Measurements from ENCODE around the gene AMN.
"Not testable (repeated sequence)": the region's sequence is repeated elsewhere in the genome, so short reads cannot be mapped to it uniquely, and the experiment has no call there.

AMN gene

DNA sequence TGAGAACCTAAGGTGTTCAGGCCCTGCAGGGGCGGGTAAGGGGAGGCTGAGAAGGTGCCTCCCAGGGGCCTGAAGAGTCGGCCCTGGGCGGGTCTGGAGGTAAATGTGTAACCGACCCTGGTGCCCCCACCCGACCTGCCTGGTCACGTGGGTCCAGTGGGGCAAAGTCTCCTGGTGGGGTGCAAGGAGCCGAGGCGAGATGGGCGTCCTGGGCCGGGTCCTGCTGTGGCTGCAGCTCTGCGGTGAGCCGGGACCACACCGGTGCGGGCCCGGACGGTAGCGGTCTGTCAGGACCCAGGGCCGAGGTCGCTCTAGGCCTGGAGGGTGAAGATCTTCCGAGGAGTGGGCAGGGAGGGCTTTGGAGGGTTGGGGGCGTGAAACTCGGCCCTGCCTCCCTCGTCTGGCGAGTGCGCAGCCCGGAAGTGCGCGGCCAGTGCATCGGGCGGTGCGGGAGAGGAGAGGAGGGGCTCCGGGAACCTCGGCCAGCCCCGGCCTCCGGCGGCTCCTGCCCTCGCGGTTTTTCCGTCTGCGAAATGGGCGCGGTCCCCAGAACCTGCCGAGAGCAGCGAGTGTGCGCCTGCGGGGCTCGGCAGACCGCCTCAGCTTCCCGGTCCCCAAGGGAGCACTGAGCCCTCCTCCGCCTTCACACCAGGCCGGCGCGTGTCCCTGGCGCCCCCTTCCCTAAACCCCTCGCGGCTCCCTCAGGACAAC lies at the start of gene AMN:
Gene AMN (plus strand): TSS at position 174 of the 711 bp plus-strand sequence. CDS start 26 bp downstream, at position 200.
- no peak for DNase-seq (ENCODE audit: low read depth in 2 of 2)

GRCh38 chr14:102873131-102873530 lies 49.3 kb upstream of the AMN start:
- no peak for DNase-seq (ENCODE audit: low read depth in 2 of 2)

- no peak for DNase-seq (ENCODE audit: low read depth in 2 of 2)
Observed at GRCh38 chr14:102873546-102874061, 48.9 kb upstream of the AMN start.

DNA sequence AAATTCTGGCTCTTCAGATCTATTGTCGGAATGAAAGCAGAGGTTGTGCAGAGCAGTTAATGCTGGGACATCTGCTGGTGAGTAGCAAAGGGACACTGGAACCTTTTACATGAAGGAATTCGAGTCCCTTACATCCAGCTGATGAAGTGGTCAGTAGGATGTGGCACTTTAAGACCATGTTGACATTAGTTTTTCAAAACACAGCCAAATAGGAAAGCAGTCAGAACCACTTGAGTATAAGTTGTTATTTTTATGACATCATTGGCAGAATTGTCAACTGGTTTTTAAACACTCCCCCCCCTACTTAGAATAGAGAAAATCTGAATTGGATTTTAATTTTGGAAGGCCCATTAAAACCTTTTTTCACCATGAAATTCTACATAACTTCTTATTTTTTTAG lies 46.8 kb upstream of the AMN start:
- DNase-seq (ENCODE audit: low read depth in 2 of 2): no peak

- not testable (repeated sequence) for DNase-seq (ENCODE audit: low read depth in 2 of 2)
Observed at GRCh38 chr14:102877511-102877910, 45.0 kb upstream of the AMN start.

DNA sequence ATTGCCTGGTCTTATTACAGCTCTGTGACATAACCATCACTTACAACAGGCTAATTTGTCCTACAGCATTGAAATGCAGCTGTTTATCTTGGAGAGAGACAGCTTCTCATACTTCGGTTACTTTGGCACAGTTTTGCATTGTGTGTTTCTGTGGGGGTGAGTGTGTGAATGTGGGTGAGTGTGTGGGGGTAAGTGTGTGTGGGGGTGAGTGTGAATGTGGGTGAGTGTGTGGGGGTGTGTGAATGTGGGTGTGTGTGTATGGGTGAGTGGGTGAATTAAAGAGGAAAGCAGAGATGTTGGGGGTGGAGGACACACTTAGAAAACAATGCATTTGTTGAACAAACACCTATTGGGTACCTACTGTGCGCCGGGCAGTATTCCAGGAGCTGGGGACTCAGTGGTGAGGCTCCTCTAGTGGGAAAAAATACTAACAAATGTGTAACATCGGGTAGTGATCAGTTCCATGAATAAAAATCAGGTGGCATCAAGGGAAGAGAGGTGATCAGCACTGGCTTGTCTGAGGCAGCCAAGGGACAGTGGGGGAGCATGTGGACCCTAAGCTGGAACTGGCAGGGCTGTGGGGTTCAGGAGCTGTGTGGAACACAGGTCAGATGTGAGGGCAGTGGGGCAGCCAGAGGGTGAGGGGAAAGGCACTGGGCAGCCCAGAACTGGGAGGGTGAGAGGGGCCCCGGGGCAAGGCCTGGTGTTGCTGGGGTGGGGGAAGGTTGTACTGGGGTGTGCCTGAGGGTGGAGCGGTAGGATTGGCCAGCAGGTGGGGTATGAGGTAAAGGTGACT lies 44.1 kb upstream of the AMN start:
- no peak for DNase-seq (ENCODE audit: low read depth in 2 of 2)

GRCh38 chr14:102878970-102879460 lies 43.4 kb upstream of the AMN start:
- DNase-seq (ENCODE audit: low read depth in 2 of 2): no peak

GRCh38 chr14:102882226-102882906 lies 40.1 kb upstream of the AMN start:
- no peak for DNase-seq (ENCODE audit: low read depth in 2 of 2)

DNA sequence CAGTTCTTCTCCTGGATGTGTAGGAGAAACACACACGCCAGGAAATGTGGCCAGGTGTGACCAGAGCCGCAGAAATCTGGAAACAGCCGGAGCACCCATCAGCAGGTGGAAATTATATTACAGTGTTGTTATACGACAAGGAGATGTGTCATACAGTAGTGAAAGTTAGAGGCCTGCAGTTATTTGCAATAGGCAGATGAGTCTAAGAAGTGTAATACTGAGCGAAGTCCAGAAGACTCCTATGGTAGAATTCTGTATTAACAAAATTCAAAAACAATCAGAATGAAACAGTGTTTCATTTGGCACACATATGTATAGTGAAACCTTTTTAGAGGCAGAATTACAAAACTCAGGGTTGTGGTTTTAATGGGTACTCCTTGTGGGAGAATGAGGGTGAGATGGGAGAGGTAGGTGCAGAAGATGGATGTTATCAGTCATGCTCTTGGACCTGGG lies 39.3 kb upstream of the AMN start:
- DNase-seq (ENCODE audit: low read depth in 2 of 2): no peak

- DNase-seq (ENCODE audit: low read depth in 2 of 2): no peak
Observed at GRCh38 chr14:102883554-102883953, 38.9 kb upstream of the AMN start.

GRCh38 chr14:102885737-102886447 lies 36.6 kb upstream of the AMN start:
- DNase-seq (ENCODE audit: low read depth in 2 of 2): no peak

GRCh38 chr14:102888748-102889147 lies 33.7 kb upstream of the AMN start:
- DNase-seq (ENCODE audit: low read depth in 2 of 2): no peak

- no peak for DNase-seq (ENCODE audit: low read depth in 2 of 2)
Observed at GRCh38 chr14:102889615-102890014, 32.8 kb upstream of the AMN start.

DNA sequence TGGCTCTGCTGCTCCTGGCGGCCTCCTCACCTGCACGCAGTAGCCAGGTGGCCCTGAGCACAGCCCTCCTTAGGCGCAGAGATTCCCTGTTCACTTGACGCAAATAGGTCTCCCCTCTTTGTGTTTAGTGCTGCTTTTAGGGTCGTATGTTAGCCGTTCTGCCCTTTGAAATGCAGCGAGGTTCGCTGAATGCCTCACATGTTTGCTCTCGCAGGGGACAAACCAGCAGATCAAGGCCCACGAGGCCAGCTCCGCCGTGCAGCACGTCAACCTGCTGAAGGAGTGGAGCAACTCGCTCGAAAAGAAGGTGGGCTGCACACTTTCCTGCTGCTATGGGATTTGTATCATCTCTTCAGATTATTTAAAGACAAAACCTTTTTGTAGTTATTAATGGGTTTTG lies 31.4 kb upstream of the AMN start:
- no peak for DNase-seq (ENCODE audit: low read depth in 2 of 2)

DNA sequence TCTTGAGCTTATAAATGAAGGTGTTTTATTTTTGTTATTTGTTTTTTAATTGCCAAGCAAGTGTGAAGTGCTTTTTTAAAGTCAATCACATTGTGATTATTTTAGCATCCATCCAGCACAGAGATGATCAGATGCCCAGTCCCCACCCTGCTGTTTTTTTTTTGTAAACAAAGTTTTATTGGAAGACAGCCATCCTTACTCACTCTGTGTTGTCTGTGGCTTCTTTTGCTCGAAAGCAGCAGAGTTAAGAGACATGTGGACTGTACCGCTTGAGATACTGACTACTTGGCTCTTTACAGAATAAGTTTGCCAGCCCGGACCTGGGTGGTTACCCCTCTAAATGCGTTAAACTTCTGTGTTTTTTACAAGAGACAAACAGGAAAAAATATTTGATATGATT lies 30.9 kb upstream of the AMN start:
- DNase-seq (ENCODE audit: low read depth in 2 of 2): peak in 1 of 2 experiments; percentile 4

DNA sequence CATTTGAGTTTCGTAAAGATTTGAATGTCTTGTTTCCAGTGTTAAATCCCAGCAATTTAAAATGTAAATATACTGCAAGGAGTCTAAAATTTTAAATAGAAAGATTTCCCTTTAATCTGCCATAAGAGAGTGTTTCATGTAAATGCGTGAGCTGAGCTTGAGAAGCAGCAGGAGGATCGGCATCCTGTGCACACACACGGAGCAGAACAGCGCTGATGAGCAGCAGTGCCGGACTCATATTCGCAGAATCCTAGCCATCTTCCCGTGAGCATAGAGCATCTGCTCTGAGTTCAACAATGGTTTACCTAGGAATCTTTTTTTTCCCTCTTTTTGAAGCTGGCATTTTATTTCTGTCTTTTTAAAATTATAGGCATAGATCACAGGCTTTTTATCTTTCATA lies 29.8 kb upstream of the AMN start:
- DNase-seq (ENCODE audit: low read depth in 2 of 2): no peak

- DNase-seq (ENCODE audit: low read depth in 2 of 2): peak; percentile 85
Observed at GRCh38 chr14:102893452-102893851, 29.0 kb upstream of the AMN start.

DNA sequence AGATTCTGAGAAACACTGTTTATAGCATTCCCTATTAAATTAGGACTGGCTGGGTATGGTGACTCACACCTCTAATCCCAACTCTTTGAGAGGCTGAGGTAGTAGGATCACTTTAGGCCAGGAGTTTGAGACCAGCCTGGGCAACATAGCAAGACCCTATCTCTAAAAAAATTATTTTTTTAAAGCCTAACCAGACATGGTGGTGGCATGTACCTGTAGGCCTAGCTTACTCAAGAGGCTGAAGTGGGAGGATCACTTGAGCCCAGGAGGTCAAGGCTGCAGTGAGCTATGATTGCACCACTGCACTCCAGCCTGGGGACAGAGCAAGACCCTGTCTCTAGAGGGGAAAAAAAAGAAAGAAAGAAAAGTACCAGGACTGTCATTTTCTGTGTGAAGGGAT lies 25.7 kb upstream of the AMN start:
- not testable (repeated sequence) for DNase-seq (ENCODE audit: low read depth in 2 of 2)

- no peak for DNase-seq (ENCODE audit: low read depth in 2 of 2)
Observed at GRCh38 chr14:102897299-102898027, 25.0 kb upstream of the AMN start.

- DNase-seq (ENCODE audit: low read depth in 2 of 2): no peak
Observed at GRCh38 chr14:102898298-102898697, 24.2 kb upstream of the AMN start.

All from fibroblast of skin of left biceps (primary cell).